Transverse colon (tissue), 4 donors: ENCODE results near the gene PSAT1. TPM values are rescaled to one million over a fixed set of nuclear protein-coding genes. Genes with fewer than 3 reads are reported as not detected.

Experiments
- DNase-seq: peaks from one replicate; pipeline ENCODE4 v3.0.0-alpha.2; 2019
- H3K27ac ChIP-seq, 4 donors: fragments of 200-600 bp; sonication (generic); 2 replicates each; pipeline ENCODE4 v1.5.1; 2016 to 2018; ENCODE audit warnings: inconsistent platforms in 4 of 4
- H3K27me3 ChIP-seq: fragments of 200-600 bp; sonication (generic); 2 replicates; pipeline ENCODE4 v1.5.1; 2017; ENCODE audit warnings: inconsistent platforms
- H3K36me3 ChIP-seq, 4 donors: fragments of 200-600 bp; sonication (generic); 2 replicates each; pipeline ENCODE4 v1.5.1; 2017 to 2019; ENCODE audit warnings: inconsistent platforms in 4 of 4
- H3K4me1 ChIP-seq, 4 donors: fragments of 200-600 bp; sonication (generic); 2 replicates each; pipeline ENCODE4 v1.5.1; 2017 to 2020; ENCODE audit warnings: inconsistent platforms in 4 of 4
- H3K4me3 ChIP-seq, 4 donors: fragments of 200-600 bp; sonication (generic); 1 replicate in 1 of 4; 2 replicates in 3 of 4; pipeline versions ENCODE4 v1.5.1 to v1.6.1; 2017 to 2019; ENCODE audit warnings: inconsistent platforms in 4 of 4
- H3K9me3 ChIP-seq, 2 donors: fragments of 200-600 bp; sonication (generic); 2 replicates each; pipeline ENCODE4 v1.5.1; 2017 to 2019; ENCODE audit warnings: inconsistent platforms in 2 of 2
- EP300 ChIP-seq: sonication (generic); formaldehyde crosslinking; IDR thresholded peaks from one replicate; pipeline ENCODE4 v1.6.1; 2017; ENCODE audit warnings: antibody characterized with exemption, low read depth
- POLR2A ChIP-seq: fragments of 450-650 bp; IDR thresholded peaks from one replicate; pipeline ENCODE4 v1.6.1; 2016; ENCODE audit warnings: antibody characterized with exemption, mild to moderate bottlenecking, moderate library complexity
- POLR2AphosphoS5 ChIP-seq, 3 donors: sonication (generic); formaldehyde crosslinking; IDR thresholded peaks; one replicate each; pipeline ENCODE4 v1.6.1; 2016; ENCODE audit warnings: antibody characterized with exemption in 3 of 3
- WGBS, 2 donors: methylation state at CpG; one replicate each; pipeline ENCODE4 v1.1.5; 2018; ENCODE audit warnings: low coverage in 1 of 2; 5-methylcytosine and 5-hydroxymethylcytosine counted together
- in situ Hi-C, 4 donors: fragments of 200-750 bp; cut with MboI; loops; one replicate each; pipeline versions ENCODE4 v1.15.0 to v1.15.1; 2017; ENCODE audit warnings: low sequenced_read_pairs in 3 of 4, low pct_ligation_motif_present in 1 of 4, low pct_unique_long_range_greater_than_20kb in 1 of 4
- intact Hi-C: fragments of 100-400 bp; cut with DNase I; formaldehyde crosslinking; loops from one replicate; pipeline ENCODE4 v1.15.1; 2023; ENCODE audit warnings: low total_unique reads
- total RNA-seq, 4 donors: library from RNA; depleted of rRNA; stranded (reverse); fragments of >200 nt; gene quantifications; one replicate each; pipeline ENCODE4 v1.1.0, GENCODE V29; 2016
- TF ChIP-seq, protein P1 (sequence below), 5 experiments: fragments of 200-600 bp in 3 of 5; fragments of 450-650 bp in 2 of 5; sonication (generic) in 3 of 5; IDR thresholded peaks; 1 replicate in 2 of 5; 2 replicates in 3 of 5; pipeline ENCODE4 v1.5.1; 2016 to 2017; ENCODE audit warnings: antibody characterized with exemption in 5 of 5, inconsistent platforms in 3 of 5, mild to moderate bottlenecking in 2 of 5, moderate library complexity in 1 of 5

The PSAT1 gene
- total RNA-seq, 4 donors from 2014 or later: 1.6 to 3.5 (median 2.3) TPM; not detected in 1

DNA sequence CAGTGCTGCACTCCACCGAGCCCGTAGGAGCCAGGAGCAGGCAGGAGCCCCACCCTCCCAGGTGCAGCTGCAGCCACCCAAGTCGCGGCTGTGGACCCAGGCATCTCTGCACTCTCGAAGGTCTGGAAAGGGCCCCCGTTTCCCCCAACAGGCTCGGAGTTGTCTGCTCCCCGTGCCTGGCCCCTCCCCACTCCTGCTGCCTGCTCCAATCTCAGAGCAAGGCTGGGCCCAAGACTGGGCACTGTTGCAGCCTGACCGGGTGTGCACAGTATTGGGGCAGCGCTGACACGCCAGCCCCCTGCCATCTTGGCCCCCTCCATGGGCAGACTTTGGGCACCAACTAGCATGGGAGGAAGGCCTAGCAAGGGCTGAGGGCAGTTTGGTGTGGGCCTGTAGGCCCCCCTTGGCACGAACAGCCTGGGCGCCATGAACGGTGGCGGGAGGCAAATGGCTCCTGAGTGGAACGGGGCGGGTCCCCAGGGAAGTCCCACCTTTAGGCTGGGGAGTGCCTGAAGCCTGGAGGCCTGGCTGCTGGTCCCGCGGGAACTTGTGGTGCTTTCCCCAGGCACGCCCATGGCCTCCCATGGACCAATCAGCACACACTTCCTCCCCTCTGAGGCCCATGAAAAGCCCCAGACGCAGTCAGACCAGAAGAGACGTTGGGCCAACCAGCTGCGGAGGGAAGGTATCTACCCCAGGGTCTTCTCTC, 60.4 kb downstream of the PSAT1 start:
- no peaks in the 10 kb centered on the region for H3K36me3 ChIP-seq
- no peak for DNase-seq
- TF ChIP-seq, protein P1, sequence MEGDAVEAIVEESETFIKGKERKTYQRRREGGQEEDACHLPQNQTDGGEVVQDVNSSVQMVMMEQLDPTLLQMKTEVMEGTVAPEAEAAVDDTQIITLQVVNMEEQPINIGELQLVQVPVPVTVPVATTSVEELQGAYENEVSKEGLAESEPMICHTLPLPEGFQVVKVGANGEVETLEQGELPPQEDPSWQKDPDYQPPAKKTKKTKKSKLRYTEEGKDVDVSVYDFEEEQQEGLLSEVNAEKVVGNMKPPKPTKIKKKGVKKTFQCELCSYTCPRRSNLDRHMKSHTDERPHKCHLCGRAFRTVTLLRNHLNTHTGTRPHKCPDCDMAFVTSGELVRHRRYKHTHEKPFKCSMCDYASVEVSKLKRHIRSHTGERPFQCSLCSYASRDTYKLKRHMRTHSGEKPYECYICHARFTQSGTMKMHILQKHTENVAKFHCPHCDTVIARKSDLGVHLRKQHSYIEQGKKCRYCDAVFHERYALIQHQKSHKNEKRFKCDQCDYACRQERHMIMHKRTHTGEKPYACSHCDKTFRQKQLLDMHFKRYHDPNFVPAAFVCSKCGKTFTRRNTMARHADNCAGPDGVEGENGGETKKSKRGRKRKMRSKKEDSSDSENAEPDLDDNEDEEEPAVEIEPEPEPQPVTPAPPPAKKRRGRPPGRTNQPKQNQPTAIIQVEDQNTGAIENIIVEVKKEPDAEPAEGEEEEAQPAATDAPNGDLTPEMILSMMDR (IDR thresholded peaks at IDR 0.05): no peak
- TF ChIP-seq EP300 (no peak), POLR2A (no peak), POLR2AphosphoS5 (IDR thresholded peaks at IDR 0.05) (no peak)
- no peaks in the 10 kb centered on the region for H3K9me3 ChIP-seq
- H3K4me3 ChIP-seq: no peak overlapping the region
- intact Hi-C loops (no loop called here), in situ Hi-C loops (loop anchor here in 1 of 4 donors (25.0 kb wide), 1 partner anchor 95 kb away; no protein-coding TSS in a partner anchor)
- 89% methylated on average over 23 of the region's 23 CpGs; no CpG with 5 or more reads in 1 of the 2 donors for WGBS, 2 donors
- H3K27me3 ChIP-seq: no peaks in the 10 kb centered on the region
- H3K27ac ChIP-seq: no peak overlapping the region
- H3K4me1 ChIP-seq: no peaks in the 10 kb centered on the region

DNA sequence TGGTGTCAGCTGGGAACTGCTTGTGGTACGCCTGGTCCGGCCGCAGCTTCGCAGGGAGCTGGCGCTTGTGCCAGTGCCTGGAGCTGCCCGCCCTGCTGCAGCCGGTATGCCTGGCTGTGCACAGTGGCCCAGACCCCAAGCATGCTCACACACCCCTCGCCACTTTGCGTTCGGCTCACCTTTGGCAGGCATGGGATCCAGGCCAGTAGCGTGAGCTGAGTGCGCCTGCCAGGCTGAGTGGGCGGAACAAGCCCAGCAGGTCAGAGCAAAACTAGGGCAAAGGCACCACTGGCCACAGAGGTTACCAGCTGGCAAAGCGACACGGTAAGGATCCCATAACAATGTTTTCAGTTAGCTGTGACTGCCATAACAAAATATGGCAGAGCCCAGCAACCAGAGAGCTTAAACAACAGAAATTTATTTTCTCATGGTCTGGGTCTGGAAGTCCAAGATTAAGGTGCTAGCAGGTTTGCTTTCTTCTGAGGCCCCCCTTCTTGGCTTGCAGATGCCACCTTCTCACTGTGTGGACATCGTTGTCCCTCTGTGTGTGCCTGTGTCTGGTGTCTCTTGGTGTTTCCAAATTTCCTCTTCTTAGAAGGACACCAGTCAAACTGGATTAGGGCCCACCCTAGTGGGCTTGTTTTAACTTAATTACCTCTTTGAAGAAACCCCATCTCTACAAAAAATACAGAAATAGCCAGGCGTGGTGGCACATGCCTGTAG, 61.6 kb downstream of the PSAT1 start:
- no peak overlapping the region for H3K4me3 ChIP-seq
- no peaks in the 10 kb centered on the region for H3K9me3 ChIP-seq
- peaks cover 0 to 7% (median 3%) of the 10 kb centered on the region in 4 donors for H3K4me1 ChIP-seq
- no peak for DNase-seq
- intact Hi-C loops (no loop called here), in situ Hi-C loops (loop anchor here in 1 of 4 donors (25.0 kb wide), 1 partner anchor 96 kb away; no protein-coding TSS in a partner anchor)
- no peaks in the 10 kb centered on the region for H3K27me3 ChIP-seq
- 92 to 93% methylated on average over 2 to 17 of the region's 17 CpGs for WGBS, 2 donors
- no peaks in the 10 kb centered on the region for H3K36me3 ChIP-seq
- no peak overlapping the region for H3K27ac ChIP-seq
- TF ChIP-seq EP300 (no peak), POLR2AphosphoS5 (IDR thresholded peaks at IDR 0.05) (no peak), POLR2A (no peak)
- TF ChIP-seq, protein P1 (IDR thresholded peaks at IDR 0.05): no peak

DNA sequence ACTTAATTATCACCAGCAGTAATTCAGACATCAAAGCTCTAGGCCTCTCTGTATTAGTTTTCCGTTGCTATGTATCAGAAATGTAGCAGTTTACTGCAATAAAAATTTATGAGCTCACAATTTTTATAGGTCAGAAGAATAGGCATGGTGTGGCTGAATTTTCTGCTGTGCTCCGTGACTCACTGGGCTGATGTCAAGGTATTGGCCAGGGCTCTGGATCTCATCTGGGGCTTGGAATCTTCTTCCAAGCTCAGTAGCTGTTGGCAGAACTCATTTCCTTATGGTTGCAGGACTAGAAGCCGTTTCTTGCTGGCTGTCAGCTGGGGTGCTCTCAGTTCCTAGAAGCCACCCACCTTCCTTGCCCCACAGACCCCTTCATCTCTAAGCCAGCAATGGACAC, 66.3 kb downstream of the PSAT1 start:
- intact Hi-C loops (no loop called here), in situ Hi-C loops (loop anchor here in 3 of 4 donors (10.0 to 25.0 kb wide), 2 partner anchors 98 to 101 kb away; no protein-coding TSS in a partner anchor)
- no peak overlapping the region for H3K4me3 ChIP-seq
- no peaks in the 10 kb centered on the region for H3K27me3 ChIP-seq
- H3K4me1 ChIP-seq: peaks cover 0 to 8% (median 4%) of the 10 kb centered on the region in 4 donors
- WGBS, 2 donors: 29 to 40% methylated on average over 1 to 3 of the region's 3 CpGs
- no peaks in the 10 kb centered on the region for H3K36me3 ChIP-seq
- peak overlapping the region in 2 of 4 donors; percentile 17 to 29 for H3K27ac ChIP-seq
- H3K9me3 ChIP-seq: no peaks in the 10 kb centered on the region
- TF ChIP-seq EP300: no peak
- no peak for TF ChIP-seq POLR2A
- TF ChIP-seq POLR2AphosphoS5 (IDR thresholded peaks at IDR 0.05): peak in 1 of 3 donors; percentile 23
- peak; percentile 26 for DNase-seq

DNA sequence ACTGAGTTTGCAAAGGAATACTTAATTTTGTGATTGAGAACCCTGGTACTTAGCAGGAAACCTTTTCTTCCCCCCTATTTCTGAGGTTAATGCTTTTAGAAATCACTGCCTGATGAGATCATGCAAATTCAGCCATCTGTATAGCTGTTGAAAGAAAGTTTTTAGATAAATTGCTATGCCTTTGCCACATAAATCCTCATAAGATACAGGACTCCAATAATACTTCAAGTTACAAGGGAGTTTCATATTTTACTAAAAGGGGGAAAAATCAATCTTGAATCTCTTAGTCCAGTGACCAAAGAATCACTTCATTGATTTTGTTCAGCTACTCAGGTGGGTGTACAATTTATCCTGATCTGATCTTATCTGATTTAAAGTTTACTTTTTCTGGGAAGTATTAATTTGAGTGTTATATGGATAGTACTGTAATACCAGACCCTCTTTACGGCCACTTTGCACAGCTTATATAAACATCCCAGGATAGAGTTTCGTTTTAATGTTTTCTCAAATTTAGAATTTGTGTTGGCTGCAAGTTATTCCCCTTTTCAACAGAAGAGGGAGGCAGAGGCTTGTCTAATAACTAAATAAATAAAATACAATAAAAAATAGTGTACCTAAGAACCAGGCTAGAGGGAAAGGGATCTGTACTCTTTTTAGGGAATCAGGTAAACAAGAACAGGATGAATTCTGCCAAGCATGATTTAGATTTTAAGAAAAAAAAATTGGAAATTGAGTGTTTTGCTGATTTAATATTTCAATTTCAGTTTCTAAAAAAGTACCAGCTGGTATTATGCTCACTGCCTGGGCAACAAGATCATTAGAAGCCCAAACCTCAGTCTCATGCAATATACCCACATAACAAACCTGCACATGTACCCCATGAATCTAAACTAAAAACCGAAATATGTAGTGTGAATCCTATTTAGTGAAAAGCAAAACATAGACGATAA, 69.1 kb downstream of the PSAT1 start:
- DNase-seq: no peak
- Histone ChIP-seq H3K9me3 (no peaks in the 10 kb centered on the region), H3K27ac (no peak overlapping the region), H3K4me1 (peaks cover 0 to 8% (median 4%) of the 10 kb centered on the region in 4 donors), H3K4me3 (no peak overlapping the region), H3K27me3 (peaks cover 8% of the 10 kb centered on the region), H3K36me3 (no peaks in the 10 kb centered on the region)
- no peak for TF ChIP-seq EP300
- TF ChIP-seq, protein P1 (IDR thresholded peaks at IDR 0.05): peak in 4 of 5 experiments; percentile 29 to 48 (median 39)
- 44 to 50% methylated on average over 4 of the region's 4 CpGs for WGBS, 2 donors
- in situ Hi-C loops (loop anchor here (5.0 to 25.0 kb wide), 3 partner anchors 101 to 104 kb away; no protein-coding TSS in a partner anchor), intact Hi-C loops (no loop called here)
